Endodermal cell (in vitro differentiated cells): ENCODE results near the gene SLC36A3. TPM values are rescaled to one million over a fixed set of nuclear protein-coding genes. Genes with fewer than 3 reads are reported as not detected.
A peak's percentile ranks its signal among the peaks of the same experiment; 100 is the strongest.

ENCODE experiments used
- DNase-seq: peaks from one replicate; pipeline ENCODE4 v3.0.0-alpha.2; 2017
- H3K27ac ChIP-seq: 2 replicates; pipeline ENCODE4 v1.5.1; 2013; ENCODE audit warnings: mild to moderate bottlenecking, low read depth, low read length, moderate library complexity
- H3K27me3 ChIP-seq: 2 replicates; pipeline ENCODE4 v1.6.1; 2013; ENCODE audit warnings: mild to moderate bottlenecking, low read length, moderate library complexity; ENCODE audit not compliant: insufficient read depth, control insufficient read depth, poor library complexity, severe bottlenecking
- H3K36me3 ChIP-seq: 2 replicates; pipeline ENCODE4 v1.7.0; 2013; ENCODE audit warnings: mild to moderate bottlenecking, low read length, moderate library complexity; ENCODE audit not compliant: control insufficient read depth, insufficient read depth
- H3K4me1 ChIP-seq: one replicate; pipeline ENCODE4 v1.7.0; 2013; ENCODE audit warnings: low read length; ENCODE audit not compliant: control insufficient read depth, insufficient read depth
- H3K4me3 ChIP-seq: 2 replicates; pipeline ENCODE4 v1.5.1; 2013; ENCODE audit warnings: mild to moderate bottlenecking, low read length, moderate library complexity
- H3K9ac ChIP-seq: 2 replicates; pipeline ENCODE4 v1.6.1; 2013; ENCODE audit warnings: mild to moderate bottlenecking, low read length, moderate library complexity; ENCODE audit not compliant: poor library complexity, severe bottlenecking; ENCODE audit errors: extremely low read depth
- H3K9me3 ChIP-seq: 2 replicates; pipeline ENCODE4 v1.6.1; 2013; ENCODE audit warnings: mild to moderate bottlenecking, low read length, moderate library complexity; ENCODE audit not compliant: control insufficient read depth
- H3K27ac Mint-ChIP-seq: 2 replicates; pipeline ENCODE4 v1.8.0; 2020; ENCODE audit warnings: mixed read lengths
- H3K27me3 Mint-ChIP-seq: 2 replicates; pipeline ENCODE4 v1.8.0; 2021; ENCODE audit warnings: mild to moderate bottlenecking, mixed read lengths; ENCODE audit not compliant: insufficient read depth
- H3K36me3 Mint-ChIP-seq: 2 replicates; pipeline ENCODE4 v1.8.0; 2020; ENCODE audit warnings: low read depth, mixed read lengths
- H3K4me1 Mint-ChIP-seq: 2 replicates; pipeline ENCODE4 v1.8.0; 2020; ENCODE audit warnings: mixed read lengths
- H3K4me3 Mint-ChIP-seq: 2 replicates; pipeline ENCODE4 v1.8.0; 2020; ENCODE audit warnings: mild to moderate bottlenecking, moderate library complexity, mixed read lengths
- H3K9me3 Mint-ChIP-seq: 2 replicates; pipeline ENCODE4 v1.8.0; 2020; ENCODE audit warnings: mild to moderate bottlenecking, mixed read lengths
- CTCF ChIP-seq: fragments of 200-600 bp; sonication (generic); conservative IDR thresholded peaks from 2 replicates; pipeline ENCODE4 v1.5.0; 2021; ENCODE audit warnings: antibody characterized with exemption, mild to moderate bottlenecking
- WGBS, 2 experiments: methylation state at CpG; one replicate each; pipeline versions ENCODE4 v1.1.5 to v1.1.7; 2013; ENCODE audit warnings: missing lambda C conversion rate in 2 of 2, mixed read lengths in 1 of 2; ENCODE audit not compliant: insufficient coverage in 1 of 2, insufficient read length in 1 of 2; 5-methylcytosine and 5-hydroxymethylcytosine counted together
- total RNA-seq, 2 donors: library from RNA; stranded (reverse); fragmentation: NEBNext Ultra II Directional in 1 of 2; extraction: Animal tissue kit (Norgen Biotek cat#: 25700) in 1 of 2; gene quantifications; 2 replicates in 1 of 2; 3 replicates in 1 of 2; pipeline ENCODE4 v1.2.1, GENCODE V29; 2021

Gene SLC36A3
- total RNA-seq, 2 donors from 2014 or later = not detected

DNA sequence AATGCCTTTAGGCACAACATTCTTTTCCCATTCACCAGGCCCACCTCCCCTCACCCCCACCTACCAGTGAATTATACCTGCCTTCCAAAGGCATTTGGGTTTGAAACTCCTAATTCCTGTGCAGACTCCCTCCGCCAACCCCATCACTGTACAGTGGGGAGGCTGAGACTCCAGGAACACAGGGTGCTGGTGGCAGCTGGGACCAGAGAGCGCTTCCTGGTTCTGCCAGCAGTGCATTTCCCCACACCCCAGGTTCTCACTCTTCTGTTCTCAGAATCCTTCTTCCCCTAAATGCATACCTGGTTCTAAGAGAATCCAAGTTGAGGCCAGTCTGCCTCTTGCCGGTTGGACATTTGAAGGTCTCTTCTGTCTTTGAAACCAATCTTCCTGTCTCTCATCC lies 22.7 kb upstream of the SLC36A3 start:
- H3K4me3 ChIP-seq = no peak overlapping the region
- no peak for TF ChIP-seq CTCF
- H3K4me1 ChIP-seq = no peaks in the 10 kb centered on the region
- WGBS, 2 experiments = 88 to 94% methylated on average over 2 to 3 of the region's 3 CpGs
- H3K4me1 Mint-ChIP-seq = peaks cover 11% of the 10 kb centered on the region
- no peak for DNase-seq
- no peak overlapping the region for H3K27ac Mint-ChIP-seq
- no peaks in the 10 kb centered on the region for H3K36me3 ChIP-seq
- H3K27me3 Mint-ChIP-seq = no peaks in the 10 kb centered on the region
- H3K27ac ChIP-seq = no peak overlapping the region
- H3K4me3 Mint-ChIP-seq = no peak overlapping the region
- peaks cover 2% of the 10 kb centered on the region for H3K36me3 Mint-ChIP-seq
- H3K27me3 ChIP-seq = no peaks in the 10 kb centered on the region
- no peaks in the 10 kb centered on the region for H3K9me3 ChIP-seq
- H3K9me3 Mint-ChIP-seq = no peaks in the 10 kb centered on the region
- H3K9ac ChIP-seq = no peak overlapping the region

- WGBS, 2 experiments = 93% methylated on average over 4 of the region's 4 CpGs; no CpG with 5 or more reads in 1 of the 2 experiments
- Histone ChIP-seq H3K9ac (no peak overlapping the region), H3K27ac (no peak overlapping the region), H3K36me3 (no peaks in the 10 kb centered on the region), H3K9me3 (no peaks in the 10 kb centered on the region), H3K4me1 (no peaks in the 10 kb centered on the region), H3K27me3 (no peaks in the 10 kb centered on the region), H3K4me3 (no peak overlapping the region)
- Mint-ChIP-seq H3K4me3 (no peak overlapping the region), H3K27ac (no peak overlapping the region), H3K36me3 (peaks cover 2% of the 10 kb centered on the region), H3K27me3 (no peaks in the 10 kb centered on the region), H3K4me1 (peaks cover 19% of the 10 kb centered on the region), H3K9me3 (no peaks in the 10 kb centered on the region)
- DNase-seq = no peak
- TF ChIP-seq CTCF = no peak
These were observed 16.9 kb upstream of the SLC36A3 start for GRCh38 chr5:151320481-151320880.

- Mint-ChIP-seq H3K36me3 (peaks cover 2% of the 10 kb centered on the region), H3K27ac (no peak overlapping the region), H3K27me3 (no peaks in the 10 kb centered on the region), H3K4me1 (peaks cover 32% of the 10 kb centered on the region), H3K4me3 (no peak overlapping the region), H3K9me3 (no peaks in the 10 kb centered on the region)
- H3K9me3 ChIP-seq = no peaks in the 10 kb centered on the region
- H3K27ac ChIP-seq = no peak overlapping the region
- WGBS, 2 experiments = 80 to 100% methylated on average over 1 to 2 of the region's 2 CpGs
- no peak overlapping the region for H3K4me3 ChIP-seq
- H3K9ac ChIP-seq = no peak overlapping the region
- no peaks in the 10 kb centered on the region for H3K27me3 ChIP-seq
- H3K4me1 ChIP-seq = no peaks in the 10 kb centered on the region
- peak; percentile 67 for DNase-seq
- TF ChIP-seq CTCF = peak; percentile 69
- no peaks in the 10 kb centered on the region for H3K36me3 ChIP-seq
These were observed 15.5 kb upstream of the SLC36A3 start for GRCh38 chr5:151318850-151319732.
